ENCODE measurements around the gene MYO6. TPM values are rescaled to one million over a fixed set of nuclear protein-coding genes. Genes with fewer than 3 reads are reported as not detected.

MYO6 gene
- total RNA-seq, 4 donors from 2014 or later, result 19.1 to 72.2 (median 59.2) TPM

DNA sequence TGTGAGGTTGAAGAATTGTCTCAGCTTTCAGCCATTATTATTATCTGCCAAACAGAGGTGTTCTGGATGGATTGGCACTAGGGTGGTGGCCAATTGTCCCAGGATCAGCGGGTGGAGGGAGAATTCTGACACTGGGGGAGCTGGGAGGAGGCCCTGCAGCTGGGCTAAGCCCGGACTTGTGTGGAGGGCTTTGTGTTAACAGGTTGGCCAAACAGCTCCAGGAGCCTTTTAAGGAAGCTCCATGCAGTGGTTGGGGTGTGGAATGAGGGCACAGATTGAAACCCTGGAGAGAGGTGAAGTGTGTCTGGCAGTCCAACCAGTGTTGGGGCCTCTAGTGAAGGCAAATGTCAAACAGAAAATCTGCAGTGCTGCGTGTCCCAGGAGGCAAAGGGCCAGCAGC, 187.6 kb downstream of the MYO6 start:
- intact Hi-C loops (cut with DNase I; ENCODE audit: low total_unique reads) (no loop called here), in situ Hi-C loops (cut with MboI; ENCODE audit: low pct_ligation_motif_present in 1 of 4, low pct_unique_long_range_greater_than_20kb in 1 of 4, low sequenced_read_pairs in 3 of 4) (loop anchor here in 3 of 4 donors (25.0 kb wide), 1 partner anchor 1526 kb away; the partner anchor contains the start of gene HTR1B (in 3 of the 3))
- 68 to 80% methylated on average over 3 of the region's 3 CpGs for WGBS, 2 donors (ENCODE audit: low coverage in 1 of 2)
- Histone ChIP-seq H3K9me3 (no peaks in the 10 kb centered on the region), H3K4me3 (no peak overlapping the region), H3K36me3 (no peaks in the 10 kb centered on the region), H3K27ac (no peak overlapping the region), H3K4me1 (peaks cover 0 to 8% (median 5%) of the 10 kb centered on the region in 4 donors), H3K27me3 (peaks cover 8% of the 10 kb centered on the region)
- TF ChIP-seq EP300 (IDR thresholded peaks at IDR 0.05; ENCODE audit: low read depth) (no peak), POLR2AphosphoS5 (IDR thresholded peaks at IDR 0.05) (no peak), POLR2A (IDR thresholded peaks at IDR 0.05) (no peak)
- TF ChIP-seq, protein P1, sequence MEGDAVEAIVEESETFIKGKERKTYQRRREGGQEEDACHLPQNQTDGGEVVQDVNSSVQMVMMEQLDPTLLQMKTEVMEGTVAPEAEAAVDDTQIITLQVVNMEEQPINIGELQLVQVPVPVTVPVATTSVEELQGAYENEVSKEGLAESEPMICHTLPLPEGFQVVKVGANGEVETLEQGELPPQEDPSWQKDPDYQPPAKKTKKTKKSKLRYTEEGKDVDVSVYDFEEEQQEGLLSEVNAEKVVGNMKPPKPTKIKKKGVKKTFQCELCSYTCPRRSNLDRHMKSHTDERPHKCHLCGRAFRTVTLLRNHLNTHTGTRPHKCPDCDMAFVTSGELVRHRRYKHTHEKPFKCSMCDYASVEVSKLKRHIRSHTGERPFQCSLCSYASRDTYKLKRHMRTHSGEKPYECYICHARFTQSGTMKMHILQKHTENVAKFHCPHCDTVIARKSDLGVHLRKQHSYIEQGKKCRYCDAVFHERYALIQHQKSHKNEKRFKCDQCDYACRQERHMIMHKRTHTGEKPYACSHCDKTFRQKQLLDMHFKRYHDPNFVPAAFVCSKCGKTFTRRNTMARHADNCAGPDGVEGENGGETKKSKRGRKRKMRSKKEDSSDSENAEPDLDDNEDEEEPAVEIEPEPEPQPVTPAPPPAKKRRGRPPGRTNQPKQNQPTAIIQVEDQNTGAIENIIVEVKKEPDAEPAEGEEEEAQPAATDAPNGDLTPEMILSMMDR (IDR thresholded peaks at IDR 0.05), result no peak
- no peak for DNase-seq

DNA sequence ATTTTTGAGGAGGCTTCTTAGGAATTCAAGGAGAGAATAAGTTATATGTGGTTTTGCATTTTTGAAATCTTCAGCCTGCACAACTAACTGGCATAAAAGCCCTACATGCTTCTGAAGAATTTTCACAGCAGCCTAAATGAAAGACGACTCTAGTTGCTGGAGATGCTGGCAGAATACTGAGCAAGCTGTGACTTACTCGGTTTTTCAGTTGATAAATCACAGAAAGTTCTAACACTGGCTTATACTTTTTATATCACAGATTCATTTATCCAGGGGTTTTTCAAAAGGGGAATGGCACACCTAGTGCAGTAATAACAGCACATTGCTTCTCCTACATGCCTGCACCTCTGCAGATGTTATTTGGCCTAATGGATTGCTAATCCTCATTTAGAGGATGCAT, 188.8 kb downstream of the MYO6 start:
- H3K9me3 ChIP-seq, result no peaks in the 10 kb centered on the region
- no peaks in the 10 kb centered on the region for H3K36me3 ChIP-seq
- H3K4me3 ChIP-seq, result no peak overlapping the region
- in situ Hi-C loops (cut with MboI; ENCODE audit: low pct_ligation_motif_present in 1 of 4, low pct_unique_long_range_greater_than_20kb in 1 of 4, low sequenced_read_pairs in 3 of 4) (loop anchor here in 3 of 4 donors (25.0 kb wide), 1 partner anchor 1524 kb away; the partner anchor contains the start of gene HTR1B (in 3 of the 3)), intact Hi-C loops (cut with DNase I; ENCODE audit: low total_unique reads) (no loop called here)
- 50 to 72% methylated on average over 2 of the region's 2 CpGs for WGBS, 2 donors (ENCODE audit: low coverage in 1 of 2)
- H3K27me3 ChIP-seq, result peaks cover 8% of the 10 kb centered on the region
- DNase-seq, result no peak
- peaks cover 0 to 8% (median 5%) of the 10 kb centered on the region in 4 donors for H3K4me1 ChIP-seq
- TF ChIP-seq, protein P1 (IDR thresholded peaks at IDR 0.05), result no peak
- no peak for TF ChIP-seq EP300 (IDR thresholded peaks at IDR 0.05; ENCODE audit: low read depth)
- TF ChIP-seq POLR2AphosphoS5 (IDR thresholded peaks at IDR 0.05), result no peak
- no peak for TF ChIP-seq POLR2A (IDR thresholded peaks at IDR 0.05)
- H3K27ac ChIP-seq, result no peak overlapping the region

DNA sequence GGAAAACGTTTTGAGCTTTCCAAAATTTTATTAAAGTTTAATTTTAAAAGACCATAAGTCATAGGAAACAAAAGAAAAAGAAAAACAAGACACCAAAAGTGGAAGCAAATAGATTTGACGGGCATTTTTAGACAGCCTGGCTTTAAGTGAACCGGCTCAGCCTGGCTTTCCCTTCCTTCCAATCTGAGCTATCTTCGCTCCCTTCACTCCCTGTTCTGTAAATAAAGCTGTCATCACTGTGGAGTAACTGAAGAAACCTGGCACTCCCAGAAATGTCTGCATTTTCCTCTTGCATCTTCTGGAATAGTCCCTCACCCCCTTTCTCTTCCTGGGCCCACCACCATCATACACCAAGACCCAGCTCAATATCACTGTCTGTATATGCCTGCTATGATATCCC, 191.5 kb downstream of the MYO6 start:
- 44 to 56% methylated on average over 4 of the region's 4 CpGs for WGBS, 2 donors (ENCODE audit: low coverage in 1 of 2)
- TF ChIP-seq EP300 (IDR thresholded peaks at IDR 0.05; ENCODE audit: low read depth) (no peak), POLR2A (IDR thresholded peaks at IDR 0.05) (no peak), POLR2AphosphoS5 (IDR thresholded peaks at IDR 0.05) (no peak)
- TF ChIP-seq, protein P1 (IDR thresholded peaks at IDR 0.05), result no peak
- DNase-seq, result no peak
- in situ Hi-C loops (cut with MboI; ENCODE audit: low pct_ligation_motif_present in 1 of 4, low pct_unique_long_range_greater_than_20kb in 1 of 4, low sequenced_read_pairs in 3 of 4), result loop anchor here in 3 of 4 donors (25.0 kb wide), 1 partner anchor 1522 kb away; the partner anchor contains the start of gene HTR1B (in 3 of the 3)
- no peaks in the 10 kb centered on the region for H3K36me3 ChIP-seq
- H3K4me1 ChIP-seq, result no peaks in the 10 kb centered on the region
- H3K27ac ChIP-seq, result no peak overlapping the region
- intact Hi-C loops (cut with DNase I; ENCODE audit: low total_unique reads), result no loop called here
- no peaks in the 10 kb centered on the region for H3K9me3 ChIP-seq
- H3K4me3 ChIP-seq, result no peak overlapping the region
- H3K27me3 ChIP-seq, result peaks cover 3% of the 10 kb centered on the region

DNA sequence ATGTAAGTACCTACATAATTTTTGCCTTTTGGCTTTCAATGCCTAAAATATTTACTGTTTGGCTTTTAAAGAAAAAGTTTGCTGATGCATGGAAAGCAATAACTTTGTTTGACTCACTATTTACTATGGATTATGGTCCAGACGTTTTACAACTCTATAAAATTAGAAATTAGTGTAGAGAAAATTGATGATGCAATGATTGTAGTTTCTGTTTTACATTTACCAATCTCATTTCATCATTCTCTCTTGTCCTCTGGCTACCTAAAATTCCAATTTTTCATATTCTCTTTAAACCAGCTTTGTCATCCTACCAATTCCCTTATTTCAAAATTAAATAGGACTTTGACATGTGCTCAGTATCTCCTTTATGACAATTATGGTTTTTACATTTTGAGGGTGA, 192.5 kb downstream of the MYO6 start:
- no peaks in the 10 kb centered on the region for H3K4me1 ChIP-seq
- H3K27ac ChIP-seq, result no peak overlapping the region
- no peaks in the 10 kb centered on the region for H3K27me3 ChIP-seq
- no peak for DNase-seq
- no peaks in the 10 kb centered on the region for H3K9me3 ChIP-seq
- intact Hi-C loops (cut with DNase I; ENCODE audit: low total_unique reads) (no loop called here), in situ Hi-C loops (cut with MboI; ENCODE audit: low pct_ligation_motif_present in 1 of 4, low pct_unique_long_range_greater_than_20kb in 1 of 4, low sequenced_read_pairs in 3 of 4) (loop anchor here in 3 of 4 donors (25.0 kb wide), 1 partner anchor 1521 kb away; the partner anchor contains the start of gene HTR1B (in 3 of the 3))
- H3K36me3 ChIP-seq, result no peaks in the 10 kb centered on the region
- no peak overlapping the region for H3K4me3 ChIP-seq
- 13 to 42% methylated on average over 1 of the region's 1 CpG for WGBS, 2 donors (ENCODE audit: low coverage in 1 of 2)
- TF ChIP-seq, protein P1 (IDR thresholded peaks at IDR 0.05), result no peak
- TF ChIP-seq POLR2A (IDR thresholded peaks at IDR 0.05) (no peak), POLR2AphosphoS5 (IDR thresholded peaks at IDR 0.05) (no peak), EP300 (IDR thresholded peaks at IDR 0.05; ENCODE audit: low read depth) (no peak)
